HepG2 (cell line): ENCODE results near the gene PCYOX1L. TPM values are rescaled to one million over a fixed set of nuclear protein-coding genes. Genes with fewer than 3 reads are reported as not detected.

ENCODE experiments used
- ATAC-seq: fragments of 200-7000 bp; cut with Tn5 transposase; 3 replicates; pipeline ENCODE4 v1.9.1; 2020; ENCODE audit warnings: mild to moderate bottlenecking, moderate library complexity
- BruUV-seq: library from RNA; stranded (reverse); fragments of 400-500 nt; replicated peaks from 2 replicates; lab custom pipeline; 2021; lab: Mats Ljungman, UMichigan
- CTCF ChIA-PET: fragments of 300-600 bp; formaldehyde crosslinking; extraction: SDS; loops from one replicate; lab custom pipeline; 2021; ENCODE audit warnings: low total read pairs, inconsistent platforms, low intra/inter-chr PET ratio; lab: Yijun Ruan, JAX
- POLR2A ChIA-PET: fragments of 350-600 bp; sonication (Branson Sonifier 250); formaldehyde crosslinking; loops from one replicate; lab custom pipeline; 2020; ENCODE audit warnings: antibody characterized with exemption, inconsistent platforms; lab: Yijun Ruan, JAX
- DNase-seq: peaks from one replicate; pipeline ENCODE4 v3.0.0-alpha.2; 2015; ENCODE audit warnings: low spot score
- FAIRE-seq: peaks from 3 replicates; lab custom pipeline; 2011; peaks lifted over from hg19 to GRCh38; lab: Jason Lieb, UNC
- H2AFZ ChIP-seq: one replicate; pipeline ENCODE4 v1.6.1; 2011; ENCODE audit warnings: low read length, inconsistent platforms
- H3K27ac ChIP-seq: fragments of 300-600 bp; 3 replicates; pipeline ENCODE4 v1.8.0; 2011; ENCODE audit warnings: mixed run types, mild to moderate bottlenecking, mixed read lengths, low read length, inconsistent platforms; ENCODE audit not compliant: insufficient read depth; ENCODE audit errors: extremely low read length
- H3K27me3 ChIP-seq, 2 experiments: fragments of 200-600 bp in 1 of 2; 2 replicates in 1 of 2; 3 replicates in 1 of 2; pipeline versions ENCODE4 v1.6.0 to v1.8.0; 2011; ENCODE audit warnings: low read length in 2 of 2, mild to moderate bottlenecking in 2 of 2, moderate library complexity in 2 of 2, inconsistent platforms in 1 of 2; ENCODE audit not compliant: insufficient read depth in 2 of 2, control insufficient read depth in 1 of 2
- H3K36me3 ChIP-seq, 2 experiments: fragments of 200-600 bp in 1 of 2; replicated peaks in 1 of 2; 2 replicates in 1 of 2; 3 replicates in 1 of 2; pipeline versions ENCODE4 v1.5.1 to v1.8.0; 2011; ENCODE audit warnings: low read length in 2 of 2, inconsistent platforms in 1 of 2; ENCODE audit not compliant: insufficient read depth in 2 of 2, control insufficient read depth in 1 of 2
- H3K4me1 ChIP-seq: 2 replicates; pipeline ENCODE4 v1.5.1; 2012; ENCODE audit warnings: low read length, inconsistent platforms; ENCODE audit not compliant: insufficient read depth
- H3K4me2 ChIP-seq: 2 replicates; pipeline ENCODE4 v1.6.0; 2011; ENCODE audit warnings: low read depth, low read length, inconsistent platforms
- H3K4me3 ChIP-seq, 3 experiments: fragments of 200-600 bp in 1 of 3; sonication (generic), shearing (Covaris generic) in 1 of 3; replicated peaks in 1 of 3; 2 replicates each; pipeline ENCODE4 v1.5.1; 2011 to 2016; ENCODE audit warnings: low read length in 3 of 3, inconsistent platforms in 2 of 3, low read depth in 2 of 3, mild to moderate bottlenecking in 2 of 3, control low read depth in 1 of 3, mixed read lengths in 1 of 3; ENCODE audit not compliant: insufficient read depth in 1 of 3
- H3K79me2 ChIP-seq: one replicate; pipeline ENCODE4 v1.6.1; 2011; ENCODE audit warnings: low read length, inconsistent platforms; ENCODE audit not compliant: insufficient read depth
- H3K9ac ChIP-seq: 2 replicates; pipeline ENCODE4 v1.6.0; 2011; ENCODE audit warnings: mild to moderate bottlenecking, low read depth, low read length, inconsistent platforms; ENCODE audit not compliant: insufficient read depth
- H3K9me3 ChIP-seq: 2 replicates; pipeline ENCODE4 v1.5.1; 2012; ENCODE audit warnings: mild to moderate bottlenecking, low read length
- H4K20me1 ChIP-seq: 2 replicates; pipeline ENCODE4 v1.6.0; 2011; ENCODE audit warnings: inconsistent platforms, mild to moderate bottlenecking, low read length, moderate library complexity; ENCODE audit not compliant: insufficient read depth
- GLI4 ChIP-seq: sonication (generic); formaldehyde crosslinking; IDR thresholded peaks from 2 replicates; pipeline ENCODE4 v1.5.1; 2020; ENCODE audit warnings: missing genetic modification reagents, mild to moderate bottlenecking, moderate library complexity, borderline replicate concordance
- HIC2 ChIP-seq: sonication (generic); formaldehyde crosslinking; IDR thresholded peaks from 2 replicates; pipeline ENCODE4 v1.9.0; 2022; ENCODE audit warnings: low read depth, missing genetic modification reagents
- NR2F6 ChIP-seq, 2 experiments: IDR thresholded peaks; 2 replicates each; pipeline ENCODE4 v1.6.1; 2016; ENCODE audit warnings: antibody characterized with exemption in 1 of 2, mild to moderate bottlenecking in 1 of 2
- PCBP1 ChIP-seq: fragments of 200-400 bp; formaldehyde crosslinking; IDR thresholded peaks from 2 replicates; pipeline ENCODE4 v1.6.1; 2017; ENCODE audit warnings: mild to moderate bottlenecking, low read depth, low read length, borderline replicate concordance
- SP4 ChIP-seq: sonication (generic); formaldehyde crosslinking; IDR thresholded peaks from 2 replicates; pipeline ENCODE4 v1.8.1; 2023; ENCODE audit warnings: mild to moderate bottlenecking, missing genetic modification reagents
- YEATS2 ChIP-seq: sonication (generic); formaldehyde crosslinking; IDR thresholded peaks from 2 replicates; pipeline ENCODE4 v1.4.0; 2020; ENCODE audit warnings: missing genetic modification reagents, borderline replicate concordance
- ZBED4 ChIP-seq: sonication (generic); formaldehyde crosslinking; IDR thresholded peaks from 2 replicates; pipeline ENCODE4 v1.4.0; 2020; ENCODE audit warnings: missing genetic modification reagents, borderline replicate concordance
- ZHX1 ChIP-seq: sonication (generic); formaldehyde crosslinking; IDR thresholded peaks from 2 replicates; pipeline ENCODE4 v1.8.1; 2022; ENCODE audit warnings: low read depth, mild to moderate bottlenecking, missing genetic modification reagents
- ZMYM4 ChIP-seq: sonication (generic); formaldehyde crosslinking; IDR thresholded peaks from 2 replicates; pipeline ENCODE4 v1.8.1; 2023; ENCODE audit warnings: mild to moderate bottlenecking, missing genetic modification reagents
- ZNF281 ChIP-seq: sonication (generic); formaldehyde crosslinking; IDR thresholded peaks from 2 replicates; pipeline ENCODE4 v1.4.0; 2020; ENCODE audit warnings: missing genetic modification reagents, borderline replicate concordance
- ZNF549 ChIP-seq: sonication (generic); formaldehyde crosslinking; IDR thresholded peaks from 2 replicates; pipeline ENCODE4 v1.5.0; 2020; ENCODE audit warnings: missing genetic modification reagents
- WGBS: methylation state at CpG from one replicate; pipeline ENCODE4 v1.1.6; 2017; ENCODE audit warnings: low lambda C conversion rate; 5-methylcytosine and 5-hydroxymethylcytosine counted together
- in situ Hi-C: cut with HindIII; loops from 2 replicates; pipeline ENCODE4 v1.10.0; 2017; ENCODE audit warnings: low pct_unique_long_range_greater_than_20kb; ENCODE audit not compliant: extremely low pct_ligation_motif_present
- intact Hi-C: fragments of 100-400 bp; cut with micrococcal nuclease; formaldehyde crosslinking; loops from one replicate; pipeline ENCODE4 v1.10.0; 2022; ENCODE audit not compliant: unreplicated experiment
- polyA plus RNA-seq, 8 experiments: library from polyadenylated mRNA; depleted of rRNA in 3 of 8; stranded (reverse) in 7 of 8; unstranded in 1 of 8; fragments of >200 nt; fragmentation: Illumina TruSeq in 4 of 8; extraction: Trizol in 4 of 8; gene quantifications; 2 replicates each; pipeline versions ENCODE4 v1.2.1 to v1.2.3, GENCODE V29; 2011 to 2016; ENCODE audit warnings: low read depth in 4 of 8, missing spikeins in 1 of 8, mixed read lengths in 1 of 8; ENCODE audit not compliant: insufficient read depth in 1 of 8
- total RNA-seq, 5 experiments: library from RNA; depleted of rRNA; stranded (reverse); fragments of >200 nt; fragmentation: Illumina TruSeq; extraction: Trizol; gene quantifications; 2 replicates each; pipeline ENCODE4 v1.2.3, GENCODE V29; 2016; ENCODE audit warnings: low read depth in 1 of 5

PCYOX1L gene
- total and polyA plus RNA-seq, 2 of the 13 experiments (the other 11 are each of a cell fraction or from before 2014, with no cell fraction given): 1.00 to 3.7 TPM

GRCh38 chr5:149325894-149326293, 32.0 kb upstream of the PCYOX1L start (continued):
- TF ChIP-seq ZNF281 (CRISPR knock-in tag): no peak
- no peak for TF ChIP-seq GLI4

GRCh38 chr5:149326611-149327010, 31.2 kb upstream of the PCYOX1L start:
- Histone ChIP-seq H3K79me2 (no peaks in the 10 kb centered on the region), H3K4me3 (no peak overlapping the region), H4K20me1 (no peaks in the 10 kb centered on the region), H2AFZ (no peak overlapping the region), H3K9me3 (no peaks in the 10 kb centered on the region), H3K9ac (no peak overlapping the region), H3K4me2 (no peak overlapping the region), H3K27me3 (0 out of 5 replicates have a peak, but pooled peaks cover 0 to 1% of the 10 kb centered on the region in 2 experiments), H3K4me1 (peaks cover 47% of the 10 kb centered on the region), H3K36me3 (no peaks in the 10 kb centered on the region), H3K27ac (no peak overlapping the region)
- BruUV-seq: no TSS peak
- 75% methylated on average over 3 of the region's 3 CpGs for WGBS
- no peak for FAIRE-seq
- no peak for DNase-seq
- in situ Hi-C loops (no loop called here), intact Hi-C loops (no loop called here)
- POLR2A ChIA-PET: interaction anchor here (1.5 kb wide), 1 partner anchor 10 kb away, joined by 3 read pairs; no protein-coding TSS in a partner anchor
- ATAC-seq: no peak
- CTCF ChIA-PET: no interaction called here
- TF ChIP-seq ZNF549 (CRISPR knock-in tag) (no peak), NR2F6 (IDR thresholded peaks at IDR 0.05) (no peak), NR2F6 (CRISPR knock-in tag; IDR thresholded peaks at IDR 0.05) (no peak), SP4 (CRISPR knock-in tag) (no peak), YEATS2 (CRISPR knock-in tag) (no peak), ZMYM4 (CRISPR knock-in tag) (no peak), ZBED4 (CRISPR knock-in tag) (no peak), ZHX1 (CRISPR knock-in tag) (no peak), PCBP1 (no peak), HIC2 (CRISPR knock-in tag) (no peak)
